Nucleus accumbens (tissue), 56 donors: ENCODE data around the gene CCNK.

ENCODE experiments used
- DNase-seq, 56 donors: peaks; one replicate each; lab custom pipeline; 2025; lab: John Stamatoyannopoulos, UW

Gene CCNK

DNA sequence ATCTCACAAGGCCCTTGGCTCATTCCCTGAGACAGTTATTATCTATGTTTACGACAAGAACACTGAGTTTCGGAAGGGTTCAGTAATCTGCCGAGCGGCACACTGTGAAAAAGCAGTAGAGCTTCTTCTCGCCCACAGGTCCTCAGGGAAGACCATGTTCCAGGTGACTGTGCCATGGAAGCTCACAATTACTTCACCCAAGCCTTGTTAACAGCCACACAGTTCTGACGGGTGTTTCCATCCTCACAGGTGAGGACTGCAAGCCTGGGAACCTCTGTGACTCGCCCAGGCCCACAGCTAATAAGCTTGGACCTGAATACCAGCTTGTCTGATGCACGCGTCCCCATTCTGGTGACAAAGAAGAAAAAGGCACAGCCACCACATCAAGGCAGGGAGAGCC, 15.9 kb upstream of the CCNK start:
- no peak for DNase-seq

DNA sequence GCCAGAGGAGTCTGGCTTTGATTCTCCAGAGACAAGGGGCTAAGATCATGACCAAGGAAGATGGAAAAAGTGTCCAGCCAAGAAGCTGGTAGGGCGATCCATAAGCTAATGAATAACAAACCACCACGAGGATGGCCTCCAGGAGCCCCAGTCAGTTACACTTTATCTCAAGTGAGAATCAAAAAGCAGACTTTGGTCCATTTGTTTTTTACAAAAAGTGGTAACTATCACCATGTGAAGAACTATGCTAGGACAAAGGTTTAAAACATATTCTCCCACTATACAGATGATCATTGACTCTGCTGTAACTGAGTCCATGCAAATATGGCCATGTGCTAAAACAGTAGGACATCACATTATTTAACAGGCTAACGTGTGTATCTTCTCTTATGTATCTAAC, 14.5 kb upstream of the CCNK start:
- no peak for DNase-seq

- no peak for DNase-seq
Observed at GRCh38 chr14:99467336-99468078, 13.7 kb upstream of the CCNK start.

DNA sequence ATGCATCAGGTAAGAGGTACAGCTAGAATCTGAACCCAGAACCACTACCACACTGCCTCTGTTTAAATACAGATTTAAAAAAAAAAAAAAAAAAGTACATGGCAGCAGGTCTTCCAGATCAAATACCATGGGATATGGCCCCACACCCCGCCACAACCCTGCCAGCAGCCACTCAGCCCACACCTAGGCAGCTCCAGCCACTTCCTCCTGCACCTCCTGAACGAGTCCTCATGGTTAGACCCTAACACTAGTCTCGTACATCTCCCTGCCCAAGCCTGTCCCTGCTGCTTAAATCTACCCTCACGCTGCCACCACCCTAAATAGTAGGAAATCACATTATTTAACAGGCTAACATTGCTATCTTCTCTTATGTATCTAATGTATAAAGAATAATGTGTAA, 13.1 kb upstream of the CCNK start:
- DNase-seq: no peak

- DNase-seq: no peak
Observed at GRCh38 chr14:99468836-99469592, 12.2 kb upstream of the CCNK start.

DNA sequence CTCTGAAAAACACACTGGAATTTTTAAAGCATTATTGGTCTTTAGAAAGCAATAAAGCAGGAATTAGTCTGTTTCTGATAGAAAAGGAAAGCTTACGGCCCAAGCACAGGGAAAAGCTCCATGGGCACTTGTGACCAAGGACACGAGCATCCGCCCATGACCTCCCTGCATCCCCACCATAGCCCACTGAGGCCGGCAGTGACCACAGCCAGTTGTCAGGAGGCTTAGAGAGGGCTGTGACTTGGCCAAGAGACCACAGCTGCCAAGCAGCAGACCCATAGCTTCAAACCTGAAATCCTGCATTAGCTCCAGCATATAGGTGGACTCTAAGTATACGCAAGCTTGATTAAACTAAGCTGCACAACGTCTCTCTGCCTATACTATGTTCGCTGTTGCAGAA, 9.5 kb upstream of the CCNK start:
- DNase-seq: no peak

GRCh38 chr14:99472937-99473336, 8.3 kb upstream of the CCNK start:
- DNase-seq: no peak

DNA sequence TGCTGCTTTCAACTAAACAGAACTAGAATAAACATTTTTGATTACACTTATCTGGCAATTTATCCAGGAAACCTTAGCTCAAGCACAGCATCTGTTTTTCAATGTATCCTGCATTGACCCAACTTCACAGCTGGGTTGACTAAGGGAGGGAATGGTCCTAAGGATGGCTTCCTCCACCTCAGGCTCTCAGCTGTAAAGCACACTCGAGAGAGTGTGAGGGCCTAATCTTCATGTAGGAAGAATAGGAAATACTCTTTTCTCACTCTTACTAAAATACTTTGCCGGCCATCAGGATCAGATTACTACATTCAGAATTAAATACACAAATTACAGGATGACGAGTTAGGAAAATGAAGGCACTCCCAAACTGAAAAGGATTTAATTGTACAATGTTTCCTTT, 7.8 kb upstream of the CCNK start:
- DNase-seq: no peak

- no peak for DNase-seq
Observed at GRCh38 chr14:99475179-99475578, 6.0 kb upstream of the CCNK start.

- no peak for DNase-seq
Observed at GRCh38 chr14:99475660-99476059, 5.5 kb upstream of the CCNK start.

DNA sequence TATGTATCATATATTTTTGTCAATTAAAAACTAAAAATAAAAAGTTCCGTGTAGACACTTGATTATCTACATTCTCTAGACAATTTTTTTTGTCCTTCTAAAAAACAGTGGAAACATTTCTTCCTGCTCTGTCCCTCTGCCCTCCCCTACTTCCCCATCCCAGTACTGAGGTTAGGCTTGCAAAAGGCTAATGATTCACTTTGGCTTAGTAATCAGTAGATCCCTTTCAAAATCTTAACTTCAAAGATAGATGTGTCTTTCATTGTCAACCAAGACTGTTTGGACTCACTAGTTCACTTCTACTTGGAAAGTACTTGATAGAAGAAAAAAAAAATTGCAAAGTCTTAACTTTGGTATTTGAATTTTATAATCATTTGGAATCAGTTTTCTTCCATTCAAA, 4.3 kb upstream of the CCNK start:
- no peak for DNase-seq

DNA sequence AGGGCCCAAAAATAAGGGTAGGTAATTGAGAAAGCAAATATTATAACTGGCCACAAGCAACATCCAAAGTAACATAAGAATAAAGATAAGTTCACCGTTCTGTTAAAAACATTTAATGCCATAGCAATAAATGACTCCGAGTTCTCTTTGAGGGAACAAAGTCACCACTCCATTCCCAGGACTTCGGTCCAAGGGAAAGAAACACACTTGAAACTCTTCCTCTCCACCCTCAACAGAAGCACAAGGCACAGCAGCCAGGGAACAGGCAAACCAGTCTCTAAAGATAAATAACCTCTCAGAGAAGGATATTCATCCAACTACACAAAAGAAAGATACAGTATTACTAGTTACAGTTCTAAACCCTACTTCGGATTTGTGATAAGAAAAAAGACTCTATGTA, 3.1 kb upstream of the CCNK start:
- DNase-seq: no peak

DNA sequence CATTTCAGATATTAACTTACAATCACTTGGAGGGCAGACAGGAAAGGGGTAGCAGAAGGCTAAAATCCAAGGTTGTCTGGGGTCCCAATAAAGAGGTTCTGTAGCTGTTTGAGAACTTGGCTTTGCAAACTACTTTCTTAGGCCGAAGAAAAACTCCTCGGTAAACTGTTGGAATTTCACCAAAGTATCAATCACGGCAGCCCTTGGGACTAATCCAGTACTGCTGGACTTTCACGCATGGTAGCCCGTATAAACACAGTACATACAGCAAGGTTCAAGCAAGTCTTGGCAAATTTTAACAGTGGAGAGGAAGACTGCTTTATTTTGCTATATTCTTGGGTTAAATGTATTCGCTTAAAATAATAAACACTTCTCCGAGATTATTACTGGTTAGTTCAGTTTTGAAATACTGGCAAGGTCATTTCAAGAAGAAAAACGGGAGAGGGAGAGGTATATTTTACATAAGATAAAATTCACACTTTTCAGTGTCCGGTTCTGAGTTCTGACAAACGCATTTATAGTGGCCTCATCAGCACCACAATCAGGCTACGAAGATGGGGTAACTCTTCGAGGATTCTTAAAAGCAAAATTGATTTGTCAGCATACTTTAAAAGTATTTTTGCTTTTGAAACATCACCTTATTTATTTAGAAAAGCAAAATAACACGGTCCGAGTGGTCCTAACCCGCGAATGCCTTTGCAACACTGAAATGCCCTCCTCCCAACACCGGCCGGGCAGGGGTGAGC, 1.9 kb upstream of the CCNK start:
- no peak for DNase-seq

DNA sequence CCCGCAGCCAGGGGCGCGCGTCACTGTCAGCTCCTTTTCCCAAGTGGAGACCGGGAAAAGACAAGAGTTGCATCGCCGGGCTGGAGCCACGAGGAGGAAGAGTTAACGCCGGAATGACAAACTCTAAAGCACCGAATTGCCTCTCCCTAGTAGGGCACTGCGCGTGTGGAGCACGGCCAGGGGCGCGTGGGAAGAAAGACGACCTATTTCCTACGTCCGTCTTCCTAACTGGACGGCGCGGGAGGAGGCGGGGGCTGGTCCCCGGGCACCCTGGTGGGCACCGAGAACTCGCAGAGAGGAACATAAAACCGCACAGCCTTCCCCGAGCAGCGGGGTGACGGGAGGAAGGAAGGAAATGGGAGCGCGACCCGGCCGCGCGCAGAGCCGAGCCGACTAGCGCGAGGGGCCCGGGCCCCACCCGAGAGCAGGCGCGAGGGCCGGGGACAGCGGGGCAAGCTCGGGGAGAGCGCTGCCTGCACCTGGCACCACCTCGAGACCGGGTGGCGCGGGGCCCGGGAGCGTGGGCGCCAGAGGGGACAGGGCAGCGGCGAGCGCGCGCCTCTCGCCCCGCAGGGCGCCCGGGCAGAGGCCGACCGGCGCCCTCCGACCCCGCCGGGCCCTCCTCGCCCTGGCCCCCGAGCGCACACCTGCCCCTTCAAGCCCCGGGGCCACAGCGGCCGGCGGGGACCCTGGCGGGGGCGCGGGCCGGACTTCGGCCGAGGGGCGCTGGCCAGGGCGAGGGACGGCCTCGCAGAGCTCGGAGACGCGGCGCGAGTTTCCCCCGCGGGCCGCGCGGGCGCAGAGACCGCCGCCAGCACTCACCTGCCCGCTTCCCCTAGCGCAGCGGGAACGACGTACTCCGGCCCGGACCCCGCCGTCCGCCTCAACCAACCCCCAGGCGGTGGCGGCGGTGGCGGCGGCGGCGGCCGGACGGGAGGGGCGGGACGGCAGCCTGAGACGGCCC, 1.0 kb upstream of the CCNK start, which contains the start of gene SETD3:
Gene SETD3, minus strand, starts transcription at position 954 of the 964 bp plus-strand sequence. CDS start 15,054 bp downstream, outside the sequence.
- DNase-seq: peak in 38 of 56 donors; percentile 6 to 59 (median 26)

DNA sequence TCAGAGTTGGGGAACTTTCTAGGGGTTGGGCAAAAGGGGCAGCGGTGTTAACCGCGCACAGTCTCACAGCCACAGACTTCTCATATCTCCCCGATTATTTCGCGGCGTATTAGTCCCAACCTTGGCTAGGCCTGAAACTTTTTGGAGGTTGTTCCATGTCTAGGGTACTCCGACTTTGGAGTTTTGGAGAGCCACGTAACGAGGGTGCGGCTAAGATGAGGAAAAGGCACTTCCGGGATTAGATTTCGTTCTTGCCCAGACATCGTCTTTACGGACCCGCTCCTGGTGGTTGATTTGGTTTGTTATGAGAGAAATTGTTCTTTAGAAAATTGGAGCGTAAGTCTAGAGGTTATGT, 513 bp downstream of the CCNK start:
- DNase-seq: no peak

- no peak for DNase-seq
Observed at GRCh38 chr14:99484106-99484505, 2.9 kb downstream of the CCNK start.

- no peak for DNase-seq
Observed at GRCh38 chr14:99497341-99497740, 16.1 kb downstream of the CCNK start.

- DNase-seq: no peak
Observed at GRCh38 chr14:99497894-99498293, 16.7 kb downstream of the CCNK start.

GRCh38 chr14:99502989-99503421, 21.8 kb downstream of the CCNK start:
- DNase-seq: no peak

DNA sequence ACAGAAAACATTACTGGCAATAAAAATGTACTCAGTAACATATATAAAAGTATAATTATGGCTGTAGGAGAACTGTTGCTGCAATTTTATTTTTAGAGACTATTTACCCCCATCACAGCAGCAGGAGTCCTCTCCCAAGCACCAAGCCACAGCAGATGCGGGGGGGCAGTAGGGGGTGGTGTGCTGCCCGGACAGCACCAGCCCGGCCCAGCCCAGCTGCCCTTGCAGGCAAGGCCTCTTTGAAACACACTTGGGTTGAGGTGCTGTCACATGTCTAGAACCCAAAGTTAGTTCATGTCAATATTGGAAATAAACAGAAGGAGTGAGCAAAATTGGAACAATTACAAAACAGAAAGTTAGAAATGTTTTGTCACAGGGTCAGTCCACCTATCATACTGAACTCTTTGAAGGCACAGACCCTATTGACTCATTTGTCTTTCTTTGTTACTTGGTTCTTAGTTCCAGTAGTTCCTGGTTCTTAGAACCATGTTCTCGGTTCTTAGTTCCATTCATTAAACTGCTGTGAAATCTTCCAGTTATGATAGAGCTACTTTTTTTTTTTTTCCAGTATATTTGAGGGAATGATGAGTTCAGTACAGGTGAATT, 22.7 kb downstream of the CCNK start:
- no peak for DNase-seq
